Measurements from ENCODE around the gene LETMD1. TPM values are rescaled to one million over a fixed set of nuclear protein-coding genes. Genes with fewer than 3 reads are reported as not detected.
A peak's percentile ranks its signal among the peaks of the same experiment; 100 is the strongest.

Gene LETMD1
- total and polyA plus RNA-seq, 7 donors, result 37.0 to 87.2 (median 61.4) TPM

GRCh38 chr12:51036279-51036678, 11.8 kb upstream of the LETMD1 start:
- Histone ChIP-seq H3K9me3 (no peaks in the 10 kb centered on the region), H3K36me3 (no peaks in the 10 kb centered on the region), H3K4me1 (no peaks in the 10 kb centered on the region), H3K4me3 (no peak overlapping the region), H3K27ac (no peak overlapping the region), H3K27me3 (no peaks in the 10 kb centered on the region)
- no peak for TF ChIP-seq EP300 (IDR thresholded peaks at IDR 0.05)
- TF ChIP-seq POLR2AphosphoS5 (IDR thresholded peaks at IDR 0.05), result no peak
- TF ChIP-seq POLR2A (IDR thresholded peaks at IDR 0.05), result no peak
- TF ChIP-seq CTCF (IDR thresholded peaks at IDR 0.05), result no peak
- intact Hi-C loops (cut with DNase I), result no loop called here
- no peak for DNase-seq
- WGBS, 2 donors, result 11 to 58% methylated on average over 3 of the region's 3 CpGs

GRCh38 chr12:51048661-51049251, 629 bp downstream of the LETMD1 start:
- Histone ChIP-seq H3K4me1 (peaks cover 0 to 26% (median 21%) of the 10 kb centered on the region in 4 donors), H3K9me3 (no peaks in the 10 kb centered on the region), H3K4me3 (peak overlapping the region; percentile 71 to 83 (median 77)), H3K36me3 (peaks cover 0 to 36% (median 10%) of the 10 kb centered on the region in 4 donors), H3K27ac (peak overlapping the region; percentile 89 to 95 (median 92)), H3K27me3 (no peaks in the 10 kb centered on the region)
- WGBS, 2 donors, result 5 to 26% methylated on average over 14 of the region's 14 CpGs
- TF ChIP-seq POLR2AphosphoS5 (IDR thresholded peaks at IDR 0.05) (no peak), CTCF (IDR thresholded peaks at IDR 0.05) (no peak), POLR2A (IDR thresholded peaks at IDR 0.05) (no peak), EP300 (IDR thresholded peaks at IDR 0.05) (no peak)
- DNase-seq, result no peak
- intact Hi-C loops (cut with DNase I), result loop anchor here (1.0 to 5.0 kb wide), 4 partner anchors 35 to 281 kb away; partner anchors contain the start of genes CSRNP2, DAZAP2 and POU6F1

- no peak overlapping the region for H3K4me3 ChIP-seq
- peaks cover 0 to 44% (median 16%) of the 10 kb centered on the region in 4 donors for H3K36me3 ChIP-seq
- intact Hi-C loops (cut with DNase I), result loop anchor here (2.0 to 5.0 kb wide), 3 partner anchors 168 to 282 kb away; partner anchors contain the start of genes DAZAP2 and POU6F1
- H3K9me3 ChIP-seq, result no peaks in the 10 kb centered on the region
- H3K27ac ChIP-seq, result no peak overlapping the region
- H3K27me3 ChIP-seq, result no peaks in the 10 kb centered on the region
- 27 to 61% methylated on average over 3 of the region's 3 CpGs for WGBS, 2 donors
- TF ChIP-seq POLR2A (IDR thresholded peaks at IDR 0.05) (no peak), CTCF (IDR thresholded peaks at IDR 0.05) (no peak), POLR2AphosphoS5 (IDR thresholded peaks at IDR 0.05) (no peak), EP300 (IDR thresholded peaks at IDR 0.05) (no peak)
- peaks cover 0 to 26% (median 21%) of the 10 kb centered on the region in 4 donors for H3K4me1 ChIP-seq
- no peak for DNase-seq
These were observed 1.4 kb downstream of the LETMD1 start for GRCh38 chr12:51049525-51049924.

GRCh38 chr12:51051787-51052186, 3.7 kb downstream of the LETMD1 start:
- Histone ChIP-seq H3K36me3 (peaks cover 7 to 66% (median 32%) of the 10 kb centered on the region in 4 donors), H3K9me3 (no peaks in the 10 kb centered on the region), H3K4me1 (peaks cover 0 to 26% (median 21%) of the 10 kb centered on the region in 4 donors), H3K27me3 (no peaks in the 10 kb centered on the region), H3K27ac (no peak overlapping the region), H3K4me3 (no peak overlapping the region)
- no peak for DNase-seq
- no peak for TF ChIP-seq CTCF (IDR thresholded peaks at IDR 0.05)
- TF ChIP-seq POLR2AphosphoS5 (IDR thresholded peaks at IDR 0.05), result no peak
- TF ChIP-seq POLR2A (IDR thresholded peaks at IDR 0.05), result no peak
- TF ChIP-seq EP300 (IDR thresholded peaks at IDR 0.05), result no peak
- 68 to 72% methylated on average over 4 of the region's 4 CpGs for WGBS, 2 donors
- intact Hi-C loops (cut with DNase I), result no loop called here

All from sigmoid colon (tissue), 7 donors.